ENCODE measurements around the gene TBCD. TPM values are rescaled to one million over a fixed set of nuclear protein-coding genes. Genes with fewer than 3 reads are reported as not detected.
"Not testable (repeated sequence)": the region's sequence is repeated elsewhere in the genome, so short reads cannot be mapped to it uniquely, and the experiment has no call there.

Gene TBCD
- polyA plus RNA-seq, 6 donors from 2014 or later = 23.6 to 34.7 (median 27.5) TPM

DNA sequence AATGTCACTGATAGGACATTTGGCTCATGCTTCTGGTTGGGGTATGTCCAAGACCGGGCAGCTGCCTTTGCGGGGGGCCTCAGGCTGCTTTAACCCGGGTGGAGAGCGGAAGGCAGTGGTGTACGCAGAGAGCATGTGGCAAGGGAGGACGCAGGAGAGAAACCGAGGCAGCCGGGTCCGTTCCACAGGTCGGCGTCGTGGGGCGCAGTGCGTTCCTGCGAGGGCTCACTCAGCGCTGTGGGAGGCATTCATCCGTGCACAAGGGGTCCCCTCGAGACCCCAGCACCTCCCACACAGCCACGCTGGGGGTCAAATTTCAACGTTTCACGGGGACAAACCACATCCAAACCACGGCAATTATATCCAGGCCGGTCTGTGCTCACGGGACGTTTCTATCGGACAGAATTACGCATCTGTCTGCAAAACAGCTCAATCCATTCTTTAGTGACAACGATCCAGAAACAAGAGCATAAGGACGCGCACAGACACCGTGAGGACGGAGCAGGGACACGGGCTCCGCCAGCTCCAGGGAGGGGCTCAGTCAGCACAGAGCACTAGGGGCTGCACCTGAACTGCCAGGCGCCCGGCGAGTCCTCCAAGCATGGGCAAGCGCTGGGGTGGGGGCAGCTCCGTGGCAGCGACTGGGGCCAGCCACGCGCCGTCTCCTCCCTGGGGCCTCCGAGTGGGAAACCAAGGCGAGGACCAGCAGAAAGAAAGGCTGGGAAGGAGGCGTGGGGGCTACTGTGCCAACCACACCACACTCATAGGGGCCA is 219.1 kb downstream of the TBCD start:
- Mint-ChIP-seq H3K27ac (peak overlapping the region in 1 of 6 donors; percentile 38), H3K9me3 (no peaks in the 10 kb centered on the region), H3K36me3 (no peaks in the 10 kb centered on the region), H3K4me1 (peaks cover 9 to 28% (median 13%) of the 10 kb centered on the region in 3 donors), H3K27me3 (peaks cover 0 to 3% (median 0%) of the 10 kb centered on the region in 3 donors), H3K4me3 (no peak overlapping the region)
- no peak for ATAC-seq (ENCODE audit: low read depth in 2 of 2)
- DNase-seq = no peak

DNA sequence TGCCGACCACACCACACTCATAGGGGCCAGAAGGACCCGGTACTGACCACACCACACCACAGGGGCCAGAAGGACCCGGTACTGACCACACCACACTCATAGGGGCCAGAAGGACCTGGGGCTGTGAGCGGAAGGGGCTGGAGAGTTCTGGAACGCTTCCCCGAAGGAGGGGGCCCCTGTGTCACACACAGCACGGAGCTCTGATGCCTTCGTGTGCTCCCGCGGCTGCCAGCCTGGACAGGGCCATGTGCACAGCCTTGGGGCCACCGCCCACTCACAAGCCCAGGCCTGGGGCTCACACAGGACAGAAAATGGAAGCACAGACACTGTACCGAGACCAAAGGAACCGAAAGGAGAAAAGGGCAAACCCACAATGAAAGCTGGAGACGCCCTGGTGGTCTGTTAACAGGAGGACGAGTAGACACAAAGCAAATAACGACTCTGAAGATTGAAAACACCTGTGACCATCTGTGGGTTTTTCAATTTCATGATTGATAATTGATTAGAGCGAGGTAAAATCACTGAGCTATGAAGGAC is 221.0 kb downstream of the TBCD start:
- ATAC-seq (ENCODE audit: low read depth in 2 of 2) = no peak
- Mint-ChIP-seq H3K36me3 (no peaks in the 10 kb centered on the region), H3K27ac (peak overlapping the region in 4 of 6 donors; percentile 33 to 52 (median 40)), H3K9me3 (no peaks in the 10 kb centered on the region), H3K4me3 (no peak overlapping the region), H3K27me3 (no peaks in the 10 kb centered on the region), H3K4me1 (peaks cover 8 to 21% (median 10%) of the 10 kb centered on the region in 3 donors)
- no peak for DNase-seq

DNA sequence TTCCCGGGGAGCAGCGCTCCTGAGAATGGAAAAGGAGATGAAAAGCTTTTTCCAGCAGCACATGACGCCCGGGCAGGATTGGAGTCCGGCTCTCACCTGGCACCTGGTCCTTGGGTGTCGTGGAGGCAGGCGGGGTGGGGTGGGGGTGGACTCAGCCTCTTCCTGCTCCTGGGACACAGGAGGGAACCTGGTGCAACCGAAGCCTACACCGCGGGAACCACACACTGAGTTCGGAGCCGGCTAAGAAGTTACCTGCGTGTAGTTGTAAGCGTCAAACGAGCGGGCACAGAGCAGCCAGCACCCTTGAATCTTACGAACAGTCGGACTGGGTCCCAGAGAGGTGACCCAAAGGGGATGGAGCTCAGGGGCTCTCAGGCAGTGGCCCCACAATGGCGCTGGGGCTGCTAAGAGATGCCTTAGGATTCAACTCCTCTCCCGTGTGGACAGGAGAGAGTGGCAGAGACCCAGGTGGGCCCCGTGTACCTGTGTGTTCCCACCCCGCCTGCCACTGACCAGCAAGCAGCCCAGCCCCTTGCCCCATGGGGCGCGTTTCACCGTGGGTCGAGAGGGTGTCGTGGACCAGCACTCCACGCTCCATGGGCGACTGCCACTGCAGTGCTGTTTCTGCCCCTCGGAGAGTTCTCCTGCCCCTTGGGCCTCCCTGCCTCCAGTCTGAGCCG is 221.7 kb downstream of the TBCD start:
- Mint-ChIP-seq H3K4me3 (no peak overlapping the region), H3K36me3 (no peaks in the 10 kb centered on the region), H3K9me3 (no peaks in the 10 kb centered on the region), H3K4me1 (peaks cover 8 to 21% (median 13%) of the 10 kb centered on the region in 3 donors), H3K27me3 (no peaks in the 10 kb centered on the region), H3K27ac (peak overlapping the region in 1 of 6 donors; percentile 63)
- ATAC-seq (ENCODE audit: low read depth in 2 of 2) = no peak
- no peak for DNase-seq

DNA sequence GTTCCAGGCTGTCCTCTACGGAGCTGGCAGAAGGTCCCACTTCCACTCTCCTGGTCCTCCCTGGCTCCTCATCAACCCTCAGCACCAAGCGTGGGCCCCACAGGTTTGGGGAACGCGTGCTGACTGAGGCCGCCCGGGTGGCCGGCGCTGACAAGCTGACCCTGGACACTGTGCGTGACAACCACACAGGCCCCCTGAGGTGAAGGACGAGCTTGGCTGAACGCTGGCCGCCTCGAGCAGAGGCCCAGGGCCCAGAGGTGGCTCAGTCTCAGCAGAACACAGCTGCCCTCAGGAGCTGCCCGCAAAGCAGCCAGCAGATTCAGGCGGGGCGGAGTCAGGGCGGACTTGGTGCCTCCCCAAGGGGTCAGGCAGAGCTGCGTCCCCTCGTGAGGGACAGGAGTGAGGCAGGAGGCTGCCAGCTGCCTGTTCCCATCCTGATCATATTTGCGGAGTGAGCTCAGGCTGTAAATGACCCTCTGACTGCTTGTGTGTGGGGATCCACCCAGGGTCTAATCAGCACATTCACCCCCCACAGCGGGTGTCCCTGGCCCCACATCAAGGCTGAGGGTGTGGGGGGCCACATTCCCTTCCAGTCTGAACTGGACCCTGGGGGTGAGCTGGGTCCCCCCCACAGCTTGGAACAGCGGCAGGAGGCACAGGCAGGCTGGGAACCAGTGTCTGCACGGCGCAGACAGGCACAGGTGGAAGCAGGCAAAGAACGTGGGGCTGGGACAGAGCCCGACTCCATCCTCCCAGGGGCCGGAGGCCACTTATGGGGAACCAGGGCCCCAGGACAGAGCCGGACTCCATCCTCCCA is 222.5 kb downstream of the TBCD start:
- Mint-ChIP-seq H3K9me3 (no peaks in the 10 kb centered on the region), H3K4me3 (no peak overlapping the region), H3K36me3 (no peaks in the 10 kb centered on the region), H3K27ac (peak overlapping the region in 1 of 6 donors; percentile 88), H3K4me1 (peaks cover 16 to 23% (median 20%) of the 10 kb centered on the region in 3 donors), H3K27me3 (no peaks in the 10 kb centered on the region)
- ATAC-seq (ENCODE audit: low read depth in 2 of 2) (no peak), DNase-seq (no peak)

DNA sequence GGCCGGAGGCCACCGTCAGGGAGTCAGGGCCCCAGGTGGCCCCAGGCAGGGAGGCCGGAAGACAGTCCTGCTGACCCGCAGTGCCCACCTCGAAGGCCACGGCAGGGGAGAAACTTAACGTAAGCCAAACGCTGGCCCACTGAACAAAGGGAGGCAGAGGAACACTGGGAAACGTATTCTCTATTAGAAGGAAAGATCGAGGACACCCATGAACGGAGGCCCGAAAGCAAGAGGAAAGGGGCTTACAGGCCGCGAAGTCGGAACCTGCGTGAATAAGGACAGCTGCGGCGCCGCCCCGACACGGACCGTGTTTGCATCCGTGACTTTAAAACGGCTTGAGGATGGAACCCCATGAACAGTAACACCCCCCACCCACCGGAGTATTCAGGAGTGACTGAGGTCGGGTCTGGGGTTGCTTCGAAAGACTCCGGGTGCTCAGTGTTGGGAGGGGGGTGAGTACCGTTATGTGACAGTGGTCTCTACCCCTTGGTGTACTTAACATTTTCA is 225.2 kb downstream of the TBCD start:
- ATAC-seq (ENCODE audit: low read depth in 2 of 2) (no peak), DNase-seq (no peak)
- Mint-ChIP-seq H3K4me3 (no peak overlapping the region), H3K4me1 (peaks cover 21 to 34% (median 34%) of the 10 kb centered on the region in 3 donors), H3K27me3 (no peaks in the 10 kb centered on the region), H3K9me3 (no peaks in the 10 kb centered on the region), H3K36me3 (no peaks in the 10 kb centered on the region), H3K27ac (no peak overlapping the region)

DNA sequence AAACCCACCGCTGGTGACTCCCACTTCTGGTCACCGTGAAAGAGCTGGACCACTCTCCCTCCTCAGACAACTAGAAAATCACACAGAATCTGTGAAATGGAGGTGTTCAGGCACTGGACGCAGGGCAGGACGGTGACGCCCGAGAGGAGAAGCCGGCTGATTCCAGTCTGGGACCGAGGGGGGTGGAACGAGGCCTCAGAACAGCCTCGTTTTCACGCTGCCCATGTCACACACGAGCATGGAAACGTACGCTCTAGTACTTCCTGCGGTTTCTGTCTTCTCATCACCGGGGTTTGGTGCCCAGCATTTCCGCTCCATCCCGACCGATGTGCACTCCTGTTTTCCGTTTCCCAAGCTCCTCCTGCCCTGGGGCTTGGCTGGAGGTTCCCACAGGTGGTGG is 225.7 kb downstream of the TBCD start:
- Mint-ChIP-seq H3K27me3 (no peaks in the 10 kb centered on the region), H3K36me3 (no peaks in the 10 kb centered on the region), H3K4me1 (peaks cover 21 to 34% (median 34%) of the 10 kb centered on the region in 3 donors), H3K9me3 (no peaks in the 10 kb centered on the region), H3K4me3 (no peak overlapping the region), H3K27ac (peak overlapping the region in 1 of 6 donors; percentile 79)
- ATAC-seq (ENCODE audit: low read depth in 2 of 2) (no peak), DNase-seq (no peak)

DNA sequence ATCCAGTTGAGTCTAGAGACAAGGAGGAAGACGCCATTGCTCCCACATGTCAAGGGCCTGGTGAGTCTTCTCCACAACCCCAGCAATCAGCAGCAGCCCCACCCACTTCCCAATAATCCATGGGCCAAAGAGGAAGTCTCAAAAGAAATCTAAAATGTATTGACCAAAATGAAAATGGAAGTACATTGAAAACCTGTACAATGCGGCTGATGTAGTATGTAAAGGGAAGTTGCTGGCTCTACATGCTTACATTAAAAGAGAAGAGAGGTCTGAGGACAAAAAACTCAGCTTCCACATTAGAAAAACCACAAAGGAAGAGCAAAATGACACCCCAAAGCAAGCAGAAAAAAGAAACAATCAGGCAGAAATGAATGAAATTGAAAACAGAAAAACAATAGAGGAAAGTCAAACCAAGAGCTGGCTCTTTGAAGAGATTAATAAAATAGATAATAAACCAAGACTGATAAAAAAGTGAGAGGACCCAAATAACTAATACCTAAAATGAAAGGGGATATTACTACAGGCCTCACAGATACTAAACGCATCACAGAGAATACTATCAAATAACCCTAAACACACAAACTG is 227.0 kb downstream of the TBCD start:
- H3K27me3 Mint-ChIP-seq = no peaks in the 10 kb centered on the region
- H3K36me3 Mint-ChIP-seq = no peaks in the 10 kb centered on the region
- H3K27ac Mint-ChIP-seq = peak overlapping the region; percentile 70 to 93 (median 90)
- no peaks in the 10 kb centered on the region for H3K9me3 Mint-ChIP-seq
- DNase-seq (peak; percentile 35), ATAC-seq (ENCODE audit: low read depth in 2 of 2) (peak; percentile 74 to 79)
- peak overlapping the region in 7 of 8 donors; percentile 7 to 76 (median 55) for H3K4me3 Mint-ChIP-seq
- peaks cover 24 to 34% (median 30%) of the 10 kb centered on the region in 3 donors for H3K4me1 Mint-ChIP-seq

GRCh38 chr17:82979718-82980117 is 227.9 kb downstream of the TBCD start:
- DNase-seq = no peak
- no peaks in the 10 kb centered on the region for H3K27me3 Mint-ChIP-seq
- H3K27ac Mint-ChIP-seq = peak overlapping the region in 4 of 6 donors; percentile 56 to 83 (median 76)
- no peak for ATAC-seq (ENCODE audit: low read depth in 2 of 2)
- peak overlapping the region in 2 of 8 donors; percentile 7 to 40 for H3K4me3 Mint-ChIP-seq
- no peaks in the 10 kb centered on the region for H3K36me3 Mint-ChIP-seq
- no peaks in the 10 kb centered on the region for H3K9me3 Mint-ChIP-seq
- H3K4me1 Mint-ChIP-seq = peaks cover 29 to 34% (median 30%) of the 10 kb centered on the region in 3 donors

DNA sequence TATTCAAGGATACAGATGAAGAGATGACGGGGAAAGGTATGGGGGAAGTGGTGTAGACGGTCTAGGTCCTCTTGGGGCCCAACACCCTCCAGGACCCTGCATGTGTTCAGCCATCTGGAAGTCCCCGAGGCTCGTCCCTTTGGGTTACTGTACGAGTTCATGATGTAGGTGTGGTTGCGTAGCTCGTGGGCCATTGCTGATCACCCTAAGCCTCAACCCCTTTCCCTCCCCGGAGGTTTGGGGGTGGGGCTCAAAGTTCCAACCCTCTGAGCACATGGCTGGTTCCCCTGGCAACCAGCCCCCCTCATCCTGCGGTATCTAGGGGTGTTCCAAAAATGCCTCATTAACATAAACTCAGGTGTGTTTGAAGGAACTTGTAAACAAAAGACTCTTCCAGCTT is 228.8 kb downstream of the TBCD start:
- peak; percentile 72 to 73 for ATAC-seq (ENCODE audit: low read depth in 2 of 2)
- peaks cover 29 to 38% (median 34%) of the 10 kb centered on the region in 3 donors for H3K4me1 Mint-ChIP-seq
- no peaks in the 10 kb centered on the region for H3K27me3 Mint-ChIP-seq
- no peaks in the 10 kb centered on the region for H3K9me3 Mint-ChIP-seq
- H3K27ac Mint-ChIP-seq = peak overlapping the region in 5 of 6 donors; percentile 70 to 95 (median 92)
- H3K4me3 Mint-ChIP-seq = peak overlapping the region in 4 of 8 donors; percentile 9 to 59 (median 12)
- no peaks in the 10 kb centered on the region for H3K36me3 Mint-ChIP-seq
- DNase-seq = no peak

DNA sequence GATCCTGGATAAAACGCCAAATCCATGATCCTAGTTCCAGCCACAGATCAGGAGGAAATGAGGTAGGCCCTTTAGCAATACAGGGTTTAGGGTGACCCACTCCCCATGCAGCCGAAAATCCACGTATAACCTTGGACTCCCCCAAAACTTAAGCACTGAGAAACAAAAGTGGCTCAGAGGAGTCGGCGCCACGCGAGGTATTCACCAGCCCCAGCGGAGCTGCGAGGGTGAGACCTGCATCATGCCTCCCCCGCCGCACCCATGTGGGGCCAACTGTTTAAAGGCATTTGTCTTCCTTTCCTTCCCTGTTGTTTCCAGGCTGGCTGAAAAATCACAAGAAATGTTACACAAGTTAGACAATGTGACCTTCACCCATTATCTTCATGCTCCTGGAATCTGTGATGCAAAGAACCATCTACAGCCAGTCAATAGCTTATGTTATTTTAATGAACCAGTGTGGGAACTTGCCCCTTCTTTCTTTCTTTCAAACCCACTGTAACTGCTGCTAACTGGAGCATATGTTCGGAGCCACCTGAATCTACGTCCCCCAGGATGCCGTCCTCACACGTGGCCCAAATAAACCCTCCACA is 229.4 kb downstream of the TBCD start:
- ATAC-seq (ENCODE audit: low read depth in 2 of 2) = no peak
- H3K36me3 Mint-ChIP-seq = no peaks in the 10 kb centered on the region
- H3K4me1 Mint-ChIP-seq = peaks cover 33 to 44% (median 40%) of the 10 kb centered on the region in 3 donors
- no peaks in the 10 kb centered on the region for H3K9me3 Mint-ChIP-seq
- DNase-seq = no peak
- H3K4me3 Mint-ChIP-seq = no peak overlapping the region
- H3K27ac Mint-ChIP-seq = peak overlapping the region in 3 of 6 donors; percentile 70 to 92 (median 85)
- peaks cover 0 to 3% (median 0%) of the 10 kb centered on the region in 3 donors for H3K27me3 Mint-ChIP-seq

GRCh38 chr17:82983510-82984248 is 231.8 kb downstream of the TBCD start:
- DNase-seq (no peak), ATAC-seq (ENCODE audit: low read depth in 2 of 2) (no peak)
- Mint-ChIP-seq H3K4me3 (no peak overlapping the region), H3K27ac (peak overlapping the region in 3 of 6 donors; percentile 47 to 76 (median 67)), H3K4me1 (peaks cover 31 to 46% (median 39%) of the 10 kb centered on the region in 3 donors), H3K9me3 (no peaks in the 10 kb centered on the region), H3K27me3 (peaks cover 0 to 11% (median 0%) of the 10 kb centered on the region in 3 donors), H3K36me3 (peaks cover 0 to 7% of the 10 kb centered on the region in 2 donors)

DNA sequence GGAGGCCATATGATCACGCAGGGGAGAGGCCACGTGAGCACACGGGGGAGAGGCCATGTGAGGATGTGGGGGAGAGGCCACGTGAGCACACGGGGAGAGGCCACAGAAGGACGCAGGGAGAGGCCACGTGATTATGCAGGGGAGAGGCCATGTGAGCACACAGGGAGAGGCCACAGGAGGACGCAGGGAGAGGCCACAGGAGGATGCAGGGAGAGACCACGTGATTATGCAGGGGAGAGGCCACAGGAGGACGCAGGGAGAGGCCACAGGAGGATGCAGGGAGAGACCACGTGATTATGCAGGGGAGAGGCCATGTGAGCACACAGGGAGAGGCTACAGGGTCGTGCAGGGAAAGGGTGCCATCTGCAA is 232.4 kb downstream of the TBCD start:
- H3K9me3 Mint-ChIP-seq; DNase-seq; ATAC-seq (ENCODE audit: low read depth in 2 of 2); H3K4me3 Mint-ChIP-seq; H3K27ac Mint-ChIP-seq; H3K36me3 Mint-ChIP-seq: not testable (repeated sequence)
- H3K4me1 Mint-ChIP-seq = peaks cover 25 to 40% (median 33%) of the 10 kb centered on the region in 3 donors
- peaks cover 0 to 11% (median 0%) of the 10 kb centered on the region in 3 donors for H3K27me3 Mint-ChIP-seq

All from naive B cell (primary cell).